HUES64 (cell line): ENCODE results near the gene GNG4.
"Not testable (repeated sequence)": the region's sequence is repeated elsewhere in the genome, so short reads cannot be mapped to it uniquely, and the experiment has no call there.

ENCODE experiments used
- H3K27ac ChIP-seq: 2 replicates; pipeline ENCODE4 v1.7.0; 2013; ENCODE audit warnings: low read depth, low read length, inconsistent platforms
- H3K27me3 ChIP-seq: 2 replicates; pipeline ENCODE4 v1.6.1; 2013; ENCODE audit warnings: mild to moderate bottlenecking, low read length; ENCODE audit not compliant: insufficient read depth
- H3K36me3 ChIP-seq: 2 replicates; pipeline ENCODE4 v1.6.1; 2013; ENCODE audit warnings: mild to moderate bottlenecking, low read length; ENCODE audit not compliant: insufficient read depth
- H3K4me1 ChIP-seq: 2 replicates; pipeline ENCODE4 v1.6.1; 2013; ENCODE audit warnings: mild to moderate bottlenecking, low read length, moderate library complexity; ENCODE audit not compliant: insufficient read depth
- H3K4me3 ChIP-seq: 2 replicates; pipeline ENCODE4 v1.5.1; 2013; ENCODE audit warnings: mild to moderate bottlenecking, low read length, moderate library complexity
- H3K9ac ChIP-seq: 2 replicates; pipeline ENCODE4 v1.6.1; 2013; ENCODE audit warnings: mild to moderate bottlenecking, low read depth, low read length
- H3K9me3 ChIP-seq: 2 replicates; pipeline ENCODE4 v1.6.1; 2013; ENCODE audit warnings: low read depth, low read length; ENCODE audit not compliant: insufficient read depth
- WGBS: fragments of 150-250, 120-280 bp; methylation state at CpG from one replicate; pipeline ENCODE4 v1.1.7; 2013; ENCODE audit warnings: missing lambda C conversion rate; 5-methylcytosine and 5-hydroxymethylcytosine counted together

Gene GNG4

DNA sequence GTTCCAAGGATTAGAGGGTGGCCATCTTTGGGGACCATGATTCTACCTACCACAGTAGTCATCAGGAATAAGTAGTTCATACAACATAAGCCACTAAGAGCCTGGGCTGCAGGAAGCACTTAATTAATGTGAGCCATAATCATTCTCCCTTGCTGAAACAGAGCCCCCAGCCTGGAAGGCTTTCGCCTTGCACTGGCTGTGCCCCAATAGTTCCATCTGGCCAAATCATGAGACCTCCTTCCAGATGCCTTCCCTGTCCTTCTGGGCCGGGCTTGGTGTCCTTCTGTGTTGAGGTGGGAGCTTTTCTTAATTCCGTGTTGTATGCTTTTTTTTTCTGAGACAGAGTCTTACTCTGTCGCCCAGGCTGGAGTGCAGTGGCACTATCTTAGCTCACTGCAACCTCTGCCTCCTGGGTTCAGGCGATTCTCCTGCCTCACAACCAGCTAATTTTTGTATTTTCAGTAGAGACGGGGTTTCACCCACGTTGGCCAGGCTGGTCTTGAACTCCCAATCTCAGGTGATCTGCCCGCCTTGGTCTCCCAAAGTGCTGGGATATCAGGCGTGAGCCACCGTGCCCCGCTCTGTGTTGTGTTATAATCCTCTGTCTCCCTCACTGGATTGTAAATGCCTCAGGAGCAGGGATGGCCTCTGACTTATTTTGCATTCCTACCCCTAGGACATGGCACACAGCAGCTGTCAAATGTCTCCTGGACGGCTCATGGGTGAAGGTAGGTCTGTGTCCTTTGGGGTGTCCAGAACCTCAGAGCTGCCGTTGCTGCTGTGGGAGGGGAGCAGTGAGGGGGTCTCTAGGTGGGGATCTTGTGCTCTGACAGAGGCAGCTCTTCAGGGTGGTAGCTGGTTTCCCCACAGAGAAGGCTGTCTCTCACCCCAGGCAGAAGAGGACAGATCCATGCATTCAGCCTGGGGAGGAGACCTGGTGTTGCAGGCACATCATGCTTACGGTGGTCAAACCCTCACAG is 10.1 kb downstream of the GNG4 start:
- H3K4me3 ChIP-seq: no peak overlapping the region
- H3K27me3 ChIP-seq: no peaks in the 10 kb centered on the region
- H3K27ac ChIP-seq: no peak overlapping the region
- no peaks in the 10 kb centered on the region for H3K36me3 ChIP-seq
- H3K9ac ChIP-seq: no peak overlapping the region
- peaks cover 20% of the 10 kb centered on the region; the same call in 1 of the 2 replicates for H3K4me1 ChIP-seq
- 87% methylated on average over 14 of the region's 14 CpGs for whole genome bisulfite sequencing
- H3K9me3 ChIP-seq: no peaks in the 10 kb centered on the region

- H3K36me3 ChIP-seq, H3K9ac ChIP-seq, H3K27ac ChIP-seq, H3K9me3 ChIP-seq, H3K4me3 ChIP-seq, H3K27me3 ChIP-seq: not testable (repeated sequence)
- H3K4me1 ChIP-seq: peaks cover 19% of the 10 kb centered on the region; the same call in 1 of the 2 replicates
- WGBS: 94% methylated on average over 1 of the region's 2 CpGs
Measured at GRCh38 chr1:235638612-235639011, 11.0 kb downstream of the GNG4 start.

DNA sequence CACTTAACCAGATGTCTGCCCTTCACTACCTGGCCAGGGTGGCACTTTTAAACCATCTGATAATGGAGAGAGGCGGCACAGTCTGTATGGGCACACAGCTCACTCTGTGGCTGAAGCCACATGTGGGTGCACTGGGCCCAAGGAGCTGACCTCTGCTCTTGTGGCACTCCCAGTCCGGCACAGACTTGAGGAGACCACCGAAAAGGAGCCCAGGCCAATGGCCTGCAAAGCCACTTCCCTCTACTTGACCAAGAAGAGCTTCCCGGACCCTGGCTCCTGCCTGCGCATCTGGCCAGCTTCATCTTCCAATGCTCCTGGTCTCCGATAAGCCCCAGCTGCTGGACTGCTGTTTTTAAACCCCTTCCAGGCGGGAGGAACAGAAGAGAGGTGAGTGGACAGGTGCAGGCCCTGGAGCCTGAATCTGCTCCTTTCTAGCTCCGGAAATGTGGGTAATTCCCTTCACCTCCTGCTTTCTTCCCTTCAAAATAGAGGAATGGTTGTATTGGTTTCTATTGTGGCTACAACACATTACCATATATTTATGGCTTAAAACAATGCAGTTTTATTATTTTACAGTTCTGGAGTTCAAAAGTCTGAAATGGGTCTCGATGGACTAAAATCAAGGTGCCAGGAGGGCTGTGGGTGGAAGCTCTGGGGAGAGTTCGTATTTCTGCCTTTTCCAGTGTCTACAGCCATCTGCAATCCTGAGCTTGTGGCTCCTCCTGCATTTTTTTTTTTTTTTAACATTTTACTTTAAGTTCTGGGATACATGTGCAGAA is 11.6 kb downstream of the GNG4 start:
- Histone ChIP-seq H3K9ac (no peak overlapping the region), H3K4me1 (peaks cover 14% of the 10 kb centered on the region), H3K27ac (no peak overlapping the region), H3K4me3 (no peak overlapping the region), H3K27me3 (no peaks in the 10 kb centered on the region), H3K36me3 (no peaks in the 10 kb centered on the region), H3K9me3 (no peaks in the 10 kb centered on the region)
- 92% methylated on average over 9 of the region's 10 CpGs for WGBS

DNA sequence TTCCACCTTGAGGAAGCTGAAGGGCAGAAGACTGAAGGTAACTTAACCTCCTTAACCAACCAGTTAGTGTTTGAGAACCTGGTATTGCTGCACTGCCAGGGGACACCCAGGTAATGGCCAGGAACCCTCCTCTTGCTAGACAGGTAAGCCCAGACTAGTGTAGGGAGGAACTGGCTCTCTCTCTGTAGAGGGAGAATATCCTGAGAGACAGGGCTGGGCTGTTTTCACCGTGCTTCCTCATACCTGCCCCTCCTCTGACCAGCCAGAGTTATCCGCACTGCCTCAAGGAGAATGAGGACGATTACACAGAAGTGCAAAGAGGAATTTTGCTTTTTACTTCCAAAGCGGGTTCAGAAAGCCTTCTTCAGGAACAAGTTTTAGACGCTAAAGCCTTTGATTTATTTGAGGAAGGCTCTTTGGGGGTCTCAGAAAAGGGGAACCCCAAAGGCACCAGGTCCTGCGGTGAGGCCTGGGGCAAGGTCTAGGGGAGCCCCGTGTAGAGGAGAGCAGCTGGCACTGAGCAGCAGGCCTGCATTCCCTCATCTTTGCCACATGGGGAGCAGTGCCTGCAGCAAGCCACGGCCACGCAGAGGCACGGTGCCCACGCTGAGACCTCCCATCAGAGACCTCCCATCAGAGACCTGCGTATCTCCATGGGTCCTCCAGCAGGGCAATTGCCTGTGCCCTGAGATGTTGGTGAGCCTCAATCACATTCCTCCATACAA is 13.5 kb downstream of the GNG4 start:
- Histone ChIP-seq H3K4me3 (no peak overlapping the region), H3K4me1 (peaks cover 13% of the 10 kb centered on the region), H3K9me3 (no peaks in the 10 kb centered on the region), H3K36me3 (no peaks in the 10 kb centered on the region), H3K27me3 (no peaks in the 10 kb centered on the region), H3K9ac (no peak overlapping the region), H3K27ac (no peak overlapping the region)
- 75% methylated on average over 12 of the region's 12 CpGs for WGBS

DNA sequence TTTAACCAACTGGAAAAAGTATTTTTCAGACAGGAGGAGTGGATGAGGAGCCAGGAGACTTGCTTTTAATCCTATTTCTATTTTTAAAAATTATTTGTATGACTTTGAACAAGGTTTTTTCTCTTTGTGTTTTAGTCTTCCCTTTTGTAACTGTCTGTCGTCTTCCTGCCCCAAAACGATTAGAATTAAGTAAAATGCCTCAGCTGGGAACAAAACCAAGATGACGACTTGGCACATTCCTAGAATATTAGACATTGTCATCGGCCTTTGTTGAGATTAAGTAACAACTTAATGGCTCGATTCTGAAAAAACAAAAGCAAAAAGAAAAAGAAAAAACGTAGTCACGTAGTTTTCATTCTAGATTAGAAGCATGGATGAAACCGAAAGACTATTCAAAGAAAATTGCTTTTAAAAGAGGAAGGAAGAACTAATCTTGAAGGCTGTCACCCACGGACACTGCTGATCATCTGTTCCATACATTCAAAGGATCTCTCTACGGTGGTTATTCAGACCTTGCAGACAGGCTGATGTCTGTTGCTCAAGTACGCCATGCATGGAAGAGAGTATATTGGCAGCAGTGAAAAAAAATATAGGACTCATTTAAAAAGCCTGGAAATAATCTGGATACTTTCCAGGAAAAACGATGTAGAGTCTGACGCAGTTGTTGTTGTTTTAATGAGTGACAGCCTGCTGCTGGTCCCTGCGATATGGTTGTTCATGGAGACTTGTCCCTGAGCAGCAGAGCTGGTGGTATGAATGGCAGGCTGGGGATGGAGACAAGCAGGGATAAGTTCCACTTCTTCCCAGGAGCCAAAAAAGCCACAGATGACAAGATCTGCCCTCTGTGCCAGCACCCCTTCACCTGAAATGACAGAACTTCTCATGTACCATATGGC is 16.8 kb downstream of the GNG4 start:
- no peaks in the 10 kb centered on the region for H3K9me3 ChIP-seq
- no peak overlapping the region for H3K4me3 ChIP-seq
- H3K9ac ChIP-seq: no peak overlapping the region
- H3K27me3 ChIP-seq: no peaks in the 10 kb centered on the region
- H3K4me1 ChIP-seq: peaks cover 21% of the 10 kb centered on the region
- no peaks in the 10 kb centered on the region for H3K36me3 ChIP-seq
- 0 out of 2 replicates have a peak overlapping the region, but pooled peaks have one; percentile 26 for H3K27ac ChIP-seq
- WGBS: 78% methylated on average over 14 of the region's 14 CpGs

DNA sequence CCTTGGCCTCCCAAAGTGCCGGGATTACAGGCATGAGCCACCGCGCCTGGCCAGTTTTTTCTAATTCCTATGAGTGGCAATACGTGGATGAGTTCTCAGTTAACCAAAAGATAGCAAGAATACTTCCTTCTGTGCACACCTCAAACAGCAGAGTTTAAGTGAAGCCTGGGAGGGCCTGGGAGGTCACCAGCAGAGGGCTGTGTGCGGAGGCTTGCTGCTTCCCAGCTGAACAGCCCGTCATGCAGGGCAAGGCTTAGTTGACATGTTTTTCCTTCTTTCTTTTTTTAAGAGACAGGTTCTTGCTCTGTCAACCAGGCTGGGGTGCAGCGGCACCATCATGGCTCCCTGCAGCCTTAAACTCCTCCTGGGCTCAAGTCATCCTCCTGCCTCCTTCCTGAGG is 17.8 kb downstream of the GNG4 start:
- H3K4me1 ChIP-seq: peaks cover 21% of the 10 kb centered on the region
- H3K36me3 ChIP-seq: no peaks in the 10 kb centered on the region
- 85% methylated on average over 7 of the region's 7 CpGs for WGBS
- H3K9me3 ChIP-seq: no peaks in the 10 kb centered on the region
- no peak overlapping the region for H3K4me3 ChIP-seq
- no peak overlapping the region for H3K9ac ChIP-seq
- H3K27ac ChIP-seq: no peak overlapping the region
- H3K27me3 ChIP-seq: no peaks in the 10 kb centered on the region

GRCh38 chr1:235628316-235629005 is 21.1 kb downstream of the GNG4 start:
- 59% methylated on average over 10 of the region's 10 CpGs for WGBS
- Histone ChIP-seq H3K36me3 (no peaks in the 10 kb centered on the region), H3K4me1 (peaks cover 24% of the 10 kb centered on the region), H3K4me3 (no peak overlapping the region), H3K9me3 (no peaks in the 10 kb centered on the region), H3K27me3 (no peaks in the 10 kb centered on the region), H3K9ac (no peak overlapping the region), H3K27ac (no peak overlapping the region)

- WGBS: 93% methylated on average over 4 of the region's 4 CpGs
- Histone ChIP-seq H3K27ac (no peak overlapping the region), H3K9me3 (no peaks in the 10 kb centered on the region), H3K36me3 (no peaks in the 10 kb centered on the region), H3K9ac (no peak overlapping the region), H3K4me1 (peaks cover 10% of the 10 kb centered on the region; the same call in 1 of the 2 replicates), H3K27me3 (no peaks in the 10 kb centered on the region), H3K4me3 (no peak overlapping the region)
Measured at GRCh38 chr1:235625831-235626230, 23.8 kb downstream of the GNG4 start.

DNA sequence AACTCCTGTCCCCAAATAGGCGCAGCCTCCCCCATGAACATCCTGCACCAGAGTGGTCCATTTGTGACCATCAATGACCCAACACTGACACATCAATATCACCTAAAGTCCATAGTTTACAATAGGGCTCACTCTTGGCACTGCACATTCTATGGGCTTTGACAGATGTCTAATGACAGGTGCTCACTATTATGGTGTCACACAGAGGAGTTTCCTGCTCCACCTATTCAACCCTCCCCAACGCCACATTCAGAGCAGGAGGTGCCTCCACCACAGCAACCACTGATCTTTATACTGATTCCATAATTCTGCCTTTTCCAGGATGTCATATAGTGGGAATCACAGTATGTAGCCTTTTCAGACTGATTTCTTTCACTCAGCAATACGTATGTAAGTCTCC is 24.2 kb downstream of the GNG4 start:
- Histone ChIP-seq H3K4me3 (no peak overlapping the region), H3K9ac (no peak overlapping the region), H3K27ac (no peak overlapping the region), H3K36me3 (no peaks in the 10 kb centered on the region), H3K9me3 (no peaks in the 10 kb centered on the region), H3K4me1 (peaks cover 10% of the 10 kb centered on the region; the same call in 1 of the 2 replicates), H3K27me3 (no peaks in the 10 kb centered on the region)
- WGBS: 85% methylated on average over 3 of the region's 3 CpGs
